Tongue (tissue), 2 donors: ENCODE results near the gene CHST8. TPM values are rescaled to one million over a fixed set of nuclear protein-coding genes. Genes with fewer than 3 reads are reported as not detected.
A peak's percentile ranks its signal among the peaks of the same experiment; 100 is the strongest.

ENCODE experiments used
- DNase-seq: peaks from one replicate; pipeline ENCODE4 v3.0.0-alpha.2; 2015
- total RNA-seq: library from RNA; depleted of rRNA; stranded (reverse); fragments of >200 nt; gene quantifications from one replicate; pipeline ENCODE4 v1.2.3, GENCODE V29; 2014

CHST8 gene
- total RNA-seq, 1 donor from 2014 or later = 0.41 TPM

- peak; percentile 87 for DNase-seq
Measured at GRCh38 chr19:33740811-33741396, 119.2 kb downstream of the CHST8 start.

DNA sequence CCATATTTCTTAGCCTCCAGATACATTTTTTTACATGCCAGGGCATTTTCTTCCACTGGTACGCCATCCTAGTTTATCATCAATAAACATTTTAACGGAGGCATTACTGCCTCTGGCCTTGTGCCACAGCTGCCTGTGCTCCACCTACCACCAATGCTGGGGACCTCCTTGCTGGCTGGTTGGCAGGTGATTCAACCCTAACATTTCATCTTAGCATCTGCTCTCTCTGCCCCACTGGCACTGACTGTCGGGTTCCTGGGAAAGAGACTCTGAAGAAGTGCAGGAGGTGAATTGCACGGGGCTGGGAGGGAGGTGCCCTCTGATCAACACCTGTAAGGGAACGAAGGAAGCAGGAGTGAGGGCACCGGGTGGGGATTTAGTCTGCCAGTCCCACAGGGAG, 123.5 kb downstream of the CHST8 start:
- no peak for DNase-seq

- DNase-seq = no peak
Measured at GRCh38 chr19:33746159-33746558, 124.4 kb downstream of the CHST8 start.

DNA sequence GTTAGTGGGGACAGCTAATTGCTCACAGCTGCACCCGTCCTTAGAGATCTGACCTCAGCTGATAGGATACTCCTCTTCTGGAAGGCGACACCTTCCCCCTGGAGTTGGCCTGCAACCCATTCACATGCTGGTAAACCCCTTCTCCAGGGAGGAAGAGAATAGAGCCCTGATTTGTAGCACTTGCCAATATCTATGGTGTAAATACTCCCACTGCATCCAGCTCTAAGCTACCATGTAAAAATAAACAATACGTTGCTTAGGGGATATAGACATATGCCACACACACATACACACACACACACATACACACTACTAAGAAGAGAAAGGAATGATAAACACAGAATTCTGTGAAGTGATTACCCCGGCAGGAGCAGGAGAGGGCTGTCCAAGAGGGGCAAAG, 125.5 kb downstream of the CHST8 start:
- DNase-seq = no peak

- DNase-seq = no peak
Measured at GRCh38 chr19:33748231-33748630, 126.5 kb downstream of the CHST8 start.

- DNase-seq = no peak
Measured at GRCh38 chr19:33749016-33749415, 127.3 kb downstream of the CHST8 start.

- DNase-seq = no peak
Measured at GRCh38 chr19:33749619-33750175, 127.9 kb downstream of the CHST8 start.

DNA sequence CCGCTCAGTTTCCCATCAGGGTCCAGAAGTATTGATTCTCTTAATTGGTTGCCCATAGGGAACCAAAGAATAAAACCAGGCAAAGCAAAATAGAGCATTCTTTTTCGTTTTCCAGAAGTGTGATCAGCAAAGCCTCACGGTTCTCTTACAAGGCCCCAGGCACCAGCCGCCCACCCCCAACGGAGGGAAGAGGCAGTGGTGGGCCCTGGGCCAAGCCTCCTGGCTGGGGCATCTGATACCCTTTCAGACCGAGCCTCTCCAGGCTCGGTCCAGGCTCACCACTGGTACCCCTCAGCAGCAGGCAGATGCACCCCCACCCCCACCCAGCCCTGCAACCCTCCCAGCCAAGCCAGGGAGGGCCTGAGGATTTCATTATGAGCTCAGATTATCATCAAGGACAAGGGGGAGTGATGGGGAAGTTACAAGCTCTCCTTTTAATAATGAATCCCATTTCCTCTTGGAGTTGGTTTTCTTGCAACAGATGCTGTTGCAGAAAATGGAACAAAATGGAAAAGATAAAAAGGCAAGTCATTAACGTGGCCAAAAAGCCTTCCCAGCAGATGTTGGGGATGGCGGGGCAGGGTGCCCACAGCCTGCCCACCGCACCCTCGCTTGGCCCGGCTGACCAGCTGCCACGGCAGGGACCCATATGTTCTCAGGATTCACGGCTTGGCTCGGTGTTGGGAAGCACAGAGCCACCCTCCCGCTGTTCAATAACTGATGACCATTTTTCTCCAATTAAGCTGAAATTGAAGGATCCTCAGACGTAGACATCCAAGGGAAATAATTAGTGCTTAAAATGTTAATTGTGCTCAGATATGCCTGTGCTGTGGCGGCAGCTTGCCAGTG, 129.1 kb downstream of the CHST8 start:
- no peak for DNase-seq

DNA sequence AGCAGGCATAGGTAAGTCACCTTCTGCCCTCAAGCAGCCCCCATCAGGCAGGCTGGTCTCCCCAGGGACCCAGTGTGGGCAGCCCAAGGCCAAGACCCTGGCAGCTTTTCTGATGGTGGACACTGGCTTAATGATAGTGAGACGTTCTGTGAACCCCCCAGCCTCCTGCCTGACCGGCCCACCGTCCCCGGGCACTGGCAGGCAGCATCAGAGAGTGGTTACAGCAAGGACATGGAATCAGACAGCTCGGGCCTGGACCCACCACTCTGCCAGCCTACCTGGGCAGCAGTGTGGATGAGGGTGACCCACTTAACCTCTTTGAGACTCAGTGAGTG, 129.7 kb downstream of the CHST8 start:
- no peak for DNase-seq

DNA sequence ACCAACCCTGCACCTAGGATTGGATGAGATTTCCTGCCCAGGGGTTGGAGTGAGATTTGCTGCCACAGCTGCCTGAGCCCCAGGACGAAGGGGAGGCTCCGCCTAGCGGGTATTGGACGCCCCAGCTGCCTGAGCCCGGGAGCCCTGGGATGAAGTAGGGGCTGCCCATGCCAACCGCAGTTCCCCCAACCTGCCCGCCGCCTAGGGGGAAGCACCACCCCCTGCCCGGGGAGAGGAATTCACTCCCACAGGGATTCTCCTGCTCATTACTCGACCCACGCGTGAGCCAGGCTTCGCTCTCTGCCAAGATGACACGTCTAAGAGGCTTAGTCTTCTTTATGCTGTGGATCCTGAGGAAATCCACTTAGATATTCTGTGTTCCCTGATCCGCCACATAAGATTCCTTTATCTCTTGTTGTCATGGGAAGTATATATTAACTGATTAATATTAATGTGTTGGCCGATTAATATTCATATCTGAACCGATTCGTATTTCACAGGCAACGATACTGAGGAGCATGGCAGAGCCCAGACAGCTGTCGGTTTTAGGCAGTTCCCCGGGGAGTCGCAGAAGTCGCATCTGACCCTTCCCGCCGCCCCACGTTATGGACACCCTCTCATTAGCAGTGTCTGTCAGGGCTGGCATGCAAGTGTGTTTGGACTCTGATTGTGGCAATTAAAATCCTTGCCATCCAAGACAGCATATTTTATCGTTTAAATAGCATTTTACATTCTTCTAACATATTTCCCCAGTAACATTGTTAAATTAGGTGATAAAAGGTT, 130.5 kb downstream of the CHST8 start:
- peak; percentile 18 for DNase-seq

- no peak for DNase-seq
Measured at GRCh38 chr19:33752945-33753344, 131.2 kb downstream of the CHST8 start.

- no peak for DNase-seq
Measured at GRCh38 chr19:33754361-33754760, 132.6 kb downstream of the CHST8 start.

GRCh38 chr19:33755099-33756035, 133.6 kb downstream of the CHST8 start:
- no peak for DNase-seq

GRCh38 chr19:33756177-33756576, 134.4 kb downstream of the CHST8 start:
- DNase-seq = no peak

DNA sequence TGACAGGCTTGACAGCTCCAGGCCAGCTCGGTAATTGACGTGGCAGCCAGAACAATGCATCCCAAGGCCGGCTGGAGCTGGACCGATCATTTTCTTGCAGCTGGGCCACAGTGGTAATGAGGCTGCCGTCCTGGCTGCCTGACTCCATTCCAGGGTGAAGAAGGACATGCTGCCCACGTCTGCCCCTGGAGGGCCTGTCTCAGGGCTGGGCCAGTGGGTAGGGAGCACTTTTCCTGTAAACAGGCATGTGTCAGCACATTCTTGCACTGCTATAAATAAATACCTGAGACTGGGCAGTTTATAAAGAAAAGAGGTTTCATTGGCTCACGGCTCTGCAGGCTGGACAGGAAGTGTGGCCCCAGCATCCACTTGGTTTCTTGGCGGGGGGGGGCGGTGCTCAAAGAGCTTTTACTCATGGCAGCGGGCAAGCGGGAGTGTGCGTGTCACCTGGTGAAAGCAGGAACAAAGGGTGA, 136.8 kb downstream of the CHST8 start:
- DNase-seq = no peak

GRCh38 chr19:33759356-33759755, 137.6 kb downstream of the CHST8 start:
- DNase-seq = no peak

DNA sequence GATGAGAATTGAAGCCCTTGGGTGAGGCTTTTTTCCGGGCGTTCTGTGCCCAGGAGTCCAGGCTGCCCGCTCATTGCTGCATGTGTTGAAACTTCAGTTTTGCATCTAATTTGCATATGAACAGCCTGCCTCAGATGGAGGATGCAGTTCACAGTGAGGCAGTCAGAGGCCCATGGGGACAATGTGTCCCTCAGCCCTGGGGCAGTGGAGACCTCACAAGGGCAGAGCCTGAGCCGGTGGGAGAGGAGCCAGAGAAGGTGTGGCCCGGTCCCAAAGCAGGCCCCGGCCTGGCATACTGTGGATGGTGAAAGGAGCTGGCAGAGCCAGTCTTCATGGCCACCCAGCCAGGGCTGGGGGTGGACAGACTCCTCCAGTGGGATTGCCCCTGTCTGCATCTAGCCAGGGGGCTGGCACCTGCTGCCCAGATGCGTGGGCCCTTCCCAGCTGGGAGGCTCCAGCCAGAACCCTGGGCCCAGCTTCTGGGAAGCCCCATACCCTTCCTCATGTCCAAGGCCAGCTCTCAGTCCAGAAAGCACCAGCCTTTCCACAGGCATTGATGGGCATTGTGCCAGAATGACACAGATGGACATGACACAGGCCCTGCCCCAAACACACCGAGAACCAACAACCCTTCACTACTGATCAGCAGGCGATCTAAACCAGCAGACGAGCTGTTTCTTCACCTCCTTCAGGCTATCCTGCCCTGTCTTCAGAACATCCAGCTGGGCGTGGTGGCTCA, 142.0 kb downstream of the CHST8 start:
- DNase-seq = no peak

GRCh38 chr19:33766623-33767022, 144.9 kb downstream of the CHST8 start:
- no peak for DNase-seq

DNA sequence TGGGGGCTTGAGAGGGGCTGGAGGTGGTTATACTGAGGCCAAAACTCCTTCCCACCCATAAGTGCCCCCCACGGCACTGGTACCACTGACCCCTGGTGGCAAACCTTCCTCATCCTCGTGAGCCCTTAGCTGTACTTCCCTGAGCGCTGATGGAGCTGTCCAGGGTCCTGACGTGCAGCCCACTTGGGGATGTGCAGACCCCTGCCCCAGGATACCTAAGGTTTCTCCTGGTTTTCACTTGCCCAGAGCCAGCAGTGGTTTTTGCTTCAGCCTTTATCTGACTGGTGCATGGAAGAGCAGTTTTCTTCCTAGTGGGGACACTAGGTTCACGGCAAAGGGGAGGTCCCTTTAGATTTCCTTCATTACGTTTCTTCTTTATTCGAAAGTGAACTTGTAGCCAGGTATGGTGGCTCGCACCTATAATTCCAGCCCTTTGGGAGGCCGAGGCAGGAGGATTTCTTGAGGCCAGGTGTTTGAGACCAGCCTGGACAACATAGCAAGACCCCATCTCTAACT, 146.2 kb downstream of the CHST8 start:
- DNase-seq = peak; percentile 79

DNA sequence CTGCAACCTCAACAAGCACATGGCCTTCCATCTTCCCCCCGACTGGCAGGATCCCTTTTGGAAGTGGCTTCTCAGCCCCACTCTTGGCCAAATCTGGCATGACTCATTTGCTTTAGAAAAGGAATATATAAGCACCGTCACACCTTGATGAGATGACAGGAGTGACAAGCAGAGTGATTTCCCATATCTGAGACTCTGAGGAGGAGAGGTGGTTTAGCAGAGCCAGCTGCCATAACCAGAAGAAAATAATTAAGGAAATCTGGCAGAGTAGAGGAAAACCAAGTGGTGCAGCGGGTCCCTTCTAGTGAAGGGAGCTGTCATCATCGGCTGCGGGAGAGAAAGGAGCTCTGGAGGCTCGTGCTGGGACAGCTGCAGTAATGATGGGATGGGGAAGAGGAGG, 147.5 kb downstream of the CHST8 start:
- DNase-seq = no peak

GRCh38 chr19:33770107-33770506, 148.4 kb downstream of the CHST8 start:
- DNase-seq = no peak
